ENCODE data around the gene DISP2. TPM values are rescaled to one million over a fixed set of nuclear protein-coding genes. Genes with fewer than 3 reads are reported as not detected.

Gene DISP2
- total and polyA plus RNA-seq, 8 donors: 0.15 to 10.1 (median 0.58) TPM; not detected in 1

- no peaks in the 10 kb centered on the region for H3K36me3 ChIP-seq
- peaks cover 20 to 59% (median 55%) of the 10 kb centered on the region in 4 donors for H3K4me1 ChIP-seq
- H3K27ac ChIP-seq: peak overlapping the region; percentile 37 to 74 (median 71)
- intact Hi-C loops (cut with DNase I; ENCODE audit: low total_unique reads): no loop called here
- 77 to 87% (median 83%) methylated on average over 15 of the region's 15 CpGs for WGBS, 5 donors
- DNase-seq: no peak
- H3K27me3 ChIP-seq: no peaks in the 10 kb centered on the region
- no peaks in the 10 kb centered on the region for H3K9me3 ChIP-seq
- TF ChIP-seq POLR2AphosphoS5 (IDR thresholded peaks at IDR 0.05): no peak
- TF ChIP-seq EP300 (IDR thresholded peaks at IDR 0.05): no peak
- TF ChIP-seq POLR2A (IDR thresholded peaks at IDR 0.05): no peak
- no peak for TF ChIP-seq CTCF (IDR thresholded peaks at IDR 0.05)
- no peak overlapping the region for H3K4me3 ChIP-seq
Measured at GRCh38 chr15:40346579-40347558, 11.2 kb upstream of the DISP2 start.

- intact Hi-C loops (cut with DNase I; ENCODE audit: low total_unique reads): no loop called here
- H3K36me3 ChIP-seq: no peaks in the 10 kb centered on the region
- DNase-seq: peak; percentile 59 to 88
- TF ChIP-seq POLR2AphosphoS5 (IDR thresholded peaks at IDR 0.05) (peak in 1 of 3 donors; percentile 31), POLR2A (IDR thresholded peaks at IDR 0.05) (no peak)
- H3K4me3 ChIP-seq: no peak overlapping the region
- H3K9me3 ChIP-seq: no peaks in the 10 kb centered on the region
- WGBS, 5 donors: 79 to 91% (median 86%) methylated on average over 7 to 11 of the region's 11 CpGs
- H3K4me1 ChIP-seq: peaks cover 19 to 51% (median 48%) of the 10 kb centered on the region in 4 donors
- no peaks in the 10 kb centered on the region for H3K27me3 ChIP-seq
- peak overlapping the region; percentile 28 to 74 (median 70) for H3K27ac ChIP-seq
Measured at GRCh38 chr15:40347559-40348473, 10.2 kb upstream of the DISP2 start.

GRCh38 chr15:40348474-40348870, 9.5 kb upstream of the DISP2 start:
- 73 to 76% (median 74%) methylated on average over 5 of the region's 5 CpGs for WGBS, 5 donors
- intact Hi-C loops (cut with DNase I; ENCODE audit: low total_unique reads): no loop called here

GRCh38 chr15:40349163-40349562, 8.9 kb upstream of the DISP2 start:
- Histone ChIP-seq H3K27ac (peak overlapping the region in 3 of 5 donors; percentile 8 to 74 (median 71)), H3K9me3 (no peaks in the 10 kb centered on the region), H3K36me3 (no peaks in the 10 kb centered on the region), H3K27me3 (no peaks in the 10 kb centered on the region), H3K4me1 (peaks cover 14 to 46% (median 42%) of the 10 kb centered on the region in 4 donors), H3K4me3 (no peak overlapping the region)
- DNase-seq: no peak
- no peak for TF ChIP-seq CTCF (IDR thresholded peaks at IDR 0.05)
- no peak for TF ChIP-seq EP300 (IDR thresholded peaks at IDR 0.05)
- TF ChIP-seq POLR2AphosphoS5 (IDR thresholded peaks at IDR 0.05): no peak
- TF ChIP-seq POLR2A (IDR thresholded peaks at IDR 0.05): no peak
- WGBS, 5 donors: 91 to 95% (median 93%) methylated on average over 5 of the region's 5 CpGs
- intact Hi-C loops (cut with DNase I; ENCODE audit: low total_unique reads): no loop called here

More at GRCh38 chr15:40348474-40348870, 9.5 kb upstream of the DISP2 start:
- DNase-seq: no peak
- Histone ChIP-seq H3K36me3 (no peaks in the 10 kb centered on the region), H3K27me3 (no peaks in the 10 kb centered on the region), H3K4me3 (no peak overlapping the region), H3K4me1 (peaks cover 13 to 46% (median 44%) of the 10 kb centered on the region in 4 donors), H3K27ac (peak overlapping the region; percentile 29 to 74 (median 55)), H3K9me3 (no peaks in the 10 kb centered on the region)
- TF ChIP-seq EP300 (IDR thresholded peaks at IDR 0.05): no peak
- TF ChIP-seq POLR2A (IDR thresholded peaks at IDR 0.05): no peak
- no peak for TF ChIP-seq CTCF (IDR thresholded peaks at IDR 0.05)
- no peak for TF ChIP-seq POLR2AphosphoS5 (IDR thresholded peaks at IDR 0.05)
